CD14-positive monocyte (primary cell): ENCODE measurements around the gene TNFAIP1. TPM values are rescaled to one million over a fixed set of nuclear protein-coding genes. Genes with fewer than 3 reads are reported as not detected.

ENCODE experiments used
- DNase-seq, 3 donors: peaks; one replicate each; pipeline ENCODE4 v3.0.0-alpha.2; 2011 to 2022
- H2AFZ ChIP-seq: 2 replicates; pipeline ENCODE4 v1.6.0; 2012; ENCODE audit warnings: mild to moderate bottlenecking, low read depth, low read length, inconsistent platforms; ENCODE audit not compliant: insufficient read depth, poor library complexity, severe bottlenecking
- H3K27ac ChIP-seq, 2 donors: 1 replicate in 1 of 2; 2 replicates in 1 of 2; pipeline ENCODE4 v1.5.1; 2012 to 2013; ENCODE audit warnings: low read length in 2 of 2, control low read depth in 1 of 2, inconsistent platforms in 1 of 2, low read depth in 1 of 2, mild to moderate bottlenecking in 1 of 2
- H3K27me3 ChIP-seq, 2 donors: one replicate each; pipeline versions ENCODE4 v1.6.0 to v1.6.1; 2011 to 2013; ENCODE audit warnings: low read length in 2 of 2; ENCODE audit not compliant: control insufficient read depth in 2 of 2, insufficient read depth in 2 of 2
- H3K36me3 ChIP-seq, 2 donors: replicated peaks in 1 of 2; 1 replicate in 1 of 2; 2 replicates in 1 of 2; pipeline versions ENCODE4 v1.5.1 to v1.6.1; 2012 to 2013; ENCODE audit warnings: low read length in 2 of 2, control low read depth in 1 of 2, inconsistent platforms in 1 of 2, mild to moderate bottlenecking in 1 of 2; ENCODE audit not compliant: insufficient read depth in 2 of 2, control insufficient read depth in 1 of 2
- H3K4me1 ChIP-seq, 2 donors: 1 replicate in 1 of 2; 2 replicates in 1 of 2; pipeline versions ENCODE4 v1.5.1 to v1.6.1; 2012 to 2013; ENCODE audit warnings: low read length in 2 of 2, control low read depth in 1 of 2, inconsistent platforms in 1 of 2, mild to moderate bottlenecking in 1 of 2, moderate library complexity in 1 of 2; ENCODE audit not compliant: insufficient read depth in 2 of 2, control insufficient read depth in 1 of 2
- H3K4me2 ChIP-seq: replicated peaks from 2 replicates; pipeline ENCODE3; 2012; ENCODE audit warnings: low read length, moderate library complexity, mild to moderate bottlenecking; ENCODE audit not compliant: poor library complexity, severe bottlenecking; ENCODE audit errors: extremely low read depth
- H3K4me3 ChIP-seq, 3 experiments: fragments of 200-600 bp in 1 of 3; sonication (generic) in 1 of 3; replicated peaks in 1 of 3; 1 replicate in 2 of 3; 2 replicates in 1 of 3; pipeline ENCODE4 v1.5.1; 2011 to 2013; ENCODE audit warnings: low read length in 3 of 3, mild to moderate bottlenecking in 3 of 3, control low read depth in 2 of 3, low read depth in 2 of 3, inconsistent platforms in 1 of 3, moderate library complexity in 1 of 3
- H3K79me2 ChIP-seq: 2 replicates; pipeline ENCODE4 v1.6.0; 2012; ENCODE audit warnings: mild to moderate bottlenecking, control low read depth, inconsistent platforms, low read length, moderate library complexity; ENCODE audit not compliant: insufficient read depth
- H3K9ac ChIP-seq: 2 replicates; pipeline ENCODE4 v1.6.0; 2017; ENCODE audit warnings: low read length, mild to moderate bottlenecking; ENCODE audit not compliant: insufficient read depth, poor library complexity, severe bottlenecking
- H3K9me3 ChIP-seq, 2 donors: replicated peaks in 1 of 2; 1 replicate in 1 of 2; 2 replicates in 1 of 2; pipeline versions ENCODE4 v1.5.1 to v1.6.1; 2012 to 2013; ENCODE audit warnings: low read length in 2 of 2, control low read depth in 1 of 2; ENCODE audit not compliant: control insufficient read depth in 1 of 2, insufficient read depth in 1 of 2
- H4K20me1 ChIP-seq: 2 replicates; pipeline ENCODE4 v1.6.0; 2012; ENCODE audit warnings: mild to moderate bottlenecking, low read length, control low read depth, moderate library complexity; ENCODE audit not compliant: insufficient read depth
- H3K27ac Mint-ChIP-seq, 7 donors: one replicate each; pipeline ENCODE4 v1.8.0; 2020; ENCODE audit warnings: mild to moderate bottlenecking in 7 of 7, mixed read lengths in 7 of 7, moderate library complexity in 6 of 7, inconsistent platforms in 2 of 7
- H3K27me3 Mint-ChIP-seq, 3 donors: one replicate each; pipeline ENCODE4 v1.8.0; 2021 to 2022; ENCODE audit warnings: low read depth in 3 of 3, mild to moderate bottlenecking in 3 of 3, mixed read lengths in 3 of 3, moderate library complexity in 3 of 3, inconsistent platforms in 1 of 3
- H3K36me3 Mint-ChIP-seq, 2 donors: one replicate each; pipeline ENCODE4 v1.8.0; 2020; ENCODE audit warnings: mixed read lengths in 2 of 2, inconsistent platforms in 1 of 2, mild to moderate bottlenecking in 1 of 2
- H3K4me1 Mint-ChIP-seq: one replicate; pipeline ENCODE4 v1.8.0; 2020; ENCODE audit warnings: mild to moderate bottlenecking, mixed read lengths
- H3K4me3 Mint-ChIP-seq, 2 donors: one replicate each; pipeline ENCODE4 v1.8.0; 2020; ENCODE audit warnings: mild to moderate bottlenecking in 2 of 2, mixed read lengths in 2 of 2, moderate library complexity in 1 of 2
- H3K9me3 Mint-ChIP-seq, 7 donors: one replicate each; pipeline ENCODE4 v1.8.0; 2020 to 2022; ENCODE audit warnings: mixed read lengths in 7 of 7, mild to moderate bottlenecking in 6 of 7, moderate library complexity in 6 of 7, inconsistent platforms in 2 of 7
- WGBS: methylation state at CpG from one replicate; pipeline ENCODE4 v1.1.5; 2013; ENCODE audit warnings: missing lambda C conversion rate; ENCODE audit not compliant: insufficient coverage; 5-methylcytosine and 5-hydroxymethylcytosine counted together
- intact Hi-C, 2 donors: fragments of 100-400 bp; cut with micrococcal nuclease; formaldehyde crosslinking; loops; one replicate each; pipeline versions ENCODE4 v1.15.0 to v1.15.1; 2023
- polyA plus RNA-seq, 3 donors: library from polyadenylated mRNA; depleted of rRNA in 1 of 3; unstranded in 2 of 3; stranded (reverse) in 1 of 3; fragments of 300-500 nt in 2 of 3; fragments of >200 nt in 1 of 3; fragmentation: Illumina TruSeq in 2 of 3; gene quantifications; 1 replicate in 2 of 3; 2 replicates in 1 of 3; pipeline ENCODE4 v1.2.3, GENCODE V29; 2012 to 2021
- TF ChIP-seq, protein P1 (sequence below): fragments of 200-600 bp; IDR thresholded peaks from one replicate; pipeline ENCODE4 v1.8.0; 2022; ENCODE audit warnings: antibody characterized with exemption, mild to moderate bottlenecking

Gene TNFAIP1
- polyA plus RNA-seq, 3 donors, result 7.2 to 9.5 (median 9.4) TPM

DNA sequence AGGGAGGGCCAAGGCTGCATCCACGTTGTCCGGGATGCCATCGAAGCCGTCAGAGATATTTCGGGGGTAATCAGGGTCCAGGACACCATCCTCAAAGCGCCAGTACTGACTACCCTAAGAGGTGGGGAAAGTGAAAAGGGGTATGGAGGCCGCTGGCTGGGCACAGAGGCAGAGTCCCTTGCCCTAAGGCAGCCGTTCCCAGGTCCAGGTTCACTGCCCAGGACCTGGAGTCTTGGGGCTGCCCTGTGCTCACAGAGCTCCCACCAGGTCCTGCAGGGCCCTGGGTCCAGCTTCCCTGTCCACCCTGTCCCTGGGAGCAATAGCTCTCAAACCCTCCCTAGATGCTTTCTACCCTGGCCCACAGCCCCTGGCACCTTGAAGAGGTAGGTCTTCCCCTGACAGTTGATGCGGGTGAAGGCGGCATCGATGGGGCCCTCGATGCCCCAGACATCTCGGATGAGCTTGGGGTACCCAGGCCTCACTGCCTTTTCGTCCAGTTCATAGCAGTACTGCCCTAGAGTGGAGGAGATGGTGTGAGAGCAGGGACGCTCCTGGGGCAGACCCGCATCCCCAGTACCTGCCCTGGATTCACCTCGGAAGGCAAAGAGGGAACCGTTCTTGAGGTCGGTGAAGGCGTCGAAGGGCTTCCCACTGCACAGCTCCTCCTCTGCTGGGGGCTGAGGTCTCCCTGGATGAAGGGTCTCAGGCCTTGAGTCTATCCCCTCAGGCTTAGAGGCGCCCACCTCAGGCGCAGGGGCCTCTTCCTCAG, 33.5 kb downstream of the TNFAIP1 start:
- H3K4me3 Mint-ChIP-seq, result no peak overlapping the region
- peaks cover 0 to 5% (median 0%) of the 10 kb centered on the region in 7 donors for H3K9me3 Mint-ChIP-seq
- Histone ChIP-seq H3K27me3 (peaks cover 13 to 20% of the 10 kb centered on the region in 2 donors), H3K9ac (no peak overlapping the region), H2AFZ (no peak overlapping the region), H3K4me2 (no peak overlapping the region), H3K9me3 (peaks cover 2 to 7% of the 10 kb centered on the region in 2 donors), H3K36me3 (peaks cover 16 to 17% of the 10 kb centered on the region in 2 donors), H3K4me3 (no peak overlapping the region), H3K4me1 (peaks cover 23 to 34% of the 10 kb centered on the region in 2 donors), H3K79me2 (no peaks in the 10 kb centered on the region), H3K27ac (no peak overlapping the region), H4K20me1 (peaks cover 4% of the 10 kb centered on the region)
- H3K27me3 Mint-ChIP-seq, result peaks cover 21 to 33% (median 24%) of the 10 kb centered on the region in 3 donors
- TF ChIP-seq, protein P1, sequence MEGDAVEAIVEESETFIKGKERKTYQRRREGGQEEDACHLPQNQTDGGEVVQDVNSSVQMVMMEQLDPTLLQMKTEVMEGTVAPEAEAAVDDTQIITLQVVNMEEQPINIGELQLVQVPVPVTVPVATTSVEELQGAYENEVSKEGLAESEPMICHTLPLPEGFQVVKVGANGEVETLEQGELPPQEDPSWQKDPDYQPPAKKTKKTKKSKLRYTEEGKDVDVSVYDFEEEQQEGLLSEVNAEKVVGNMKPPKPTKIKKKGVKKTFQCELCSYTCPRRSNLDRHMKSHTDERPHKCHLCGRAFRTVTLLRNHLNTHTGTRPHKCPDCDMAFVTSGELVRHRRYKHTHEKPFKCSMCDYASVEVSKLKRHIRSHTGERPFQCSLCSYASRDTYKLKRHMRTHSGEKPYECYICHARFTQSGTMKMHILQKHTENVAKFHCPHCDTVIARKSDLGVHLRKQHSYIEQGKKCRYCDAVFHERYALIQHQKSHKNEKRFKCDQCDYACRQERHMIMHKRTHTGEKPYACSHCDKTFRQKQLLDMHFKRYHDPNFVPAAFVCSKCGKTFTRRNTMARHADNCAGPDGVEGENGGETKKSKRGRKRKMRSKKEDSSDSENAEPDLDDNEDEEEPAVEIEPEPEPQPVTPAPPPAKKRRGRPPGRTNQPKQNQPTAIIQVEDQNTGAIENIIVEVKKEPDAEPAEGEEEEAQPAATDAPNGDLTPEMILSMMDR, result no peak
- WGBS, result 92% methylated on average over 11 of the region's 23 CpGs
- peaks cover 27% of the 10 kb centered on the region for H3K4me1 Mint-ChIP-seq
- H3K36me3 Mint-ChIP-seq, result peaks cover 21 to 35% of the 10 kb centered on the region in 2 donors
- H3K27ac Mint-ChIP-seq, result peak overlapping the region in 1 of 7 donors; percentile 38
- intact Hi-C loops, result no loop called here
- no peak for DNase-seq

GRCh38 chr17:28369684-28370034, 34.1 kb downstream of the TNFAIP1 start:
- Mint-ChIP-seq H3K27me3 (peaks cover 22 to 37% (median 25%) of the 10 kb centered on the region in 3 donors), H3K27ac (no peak overlapping the region), H3K4me3 (no peak overlapping the region), H3K4me1 (peaks cover 27% of the 10 kb centered on the region), H3K36me3 (peaks cover 18 to 29% of the 10 kb centered on the region in 2 donors), H3K9me3 (peaks cover 0 to 5% (median 1%) of the 10 kb centered on the region in 7 donors)
- H3K9ac ChIP-seq, result no peak overlapping the region
- H3K27me3 ChIP-seq, result peaks cover 13 to 20% of the 10 kb centered on the region in 2 donors
- H3K4me1 ChIP-seq, result peaks cover 23 to 34% of the 10 kb centered on the region in 2 donors
- H3K36me3 ChIP-seq, result peaks cover 10 to 12% of the 10 kb centered on the region in 2 donors
- no peaks in the 10 kb centered on the region for H3K79me2 ChIP-seq
- no peak overlapping the region for H3K4me2 ChIP-seq
- no peak for DNase-seq
- H4K20me1 ChIP-seq, result peaks cover 4% of the 10 kb centered on the region
- no peak overlapping the region for H3K4me3 ChIP-seq
- WGBS, result 86% methylated on average over 10 of the region's 10 CpGs
- H3K27ac ChIP-seq, result no peak overlapping the region
- H2AFZ ChIP-seq, result no peak overlapping the region
- intact Hi-C loops, result no loop called here
- TF ChIP-seq, protein P1, result no peak
- H3K9me3 ChIP-seq, result peaks cover 2 to 7% of the 10 kb centered on the region in 2 donors
